Activated CD8-positive, alpha-beta memory T cell treated with anti-CD3 and anti-CD28 coated beads, Interleukin-2, amount 50 U/mL, for 48 hours (primary cell): Measurements from ENCODE around the gene OR2B6.

Experiments
- DNase-seq: peaks from one replicate; pipeline ENCODE4 v3.0.0-alpha.2; 2020

The OR2B6 gene

GRCh38 chr6:28001351-28001750, 44.3 kb downstream of the OR2B6 start:
- DNase-seq = no peak

- no peak for DNase-seq
Measured at GRCh38 chr6:28001751-28002150, 44.7 kb downstream of the OR2B6 start.

GRCh38 chr6:28002161-28002560, 45.1 kb downstream of the OR2B6 start:
- no peak for DNase-seq

DNA sequence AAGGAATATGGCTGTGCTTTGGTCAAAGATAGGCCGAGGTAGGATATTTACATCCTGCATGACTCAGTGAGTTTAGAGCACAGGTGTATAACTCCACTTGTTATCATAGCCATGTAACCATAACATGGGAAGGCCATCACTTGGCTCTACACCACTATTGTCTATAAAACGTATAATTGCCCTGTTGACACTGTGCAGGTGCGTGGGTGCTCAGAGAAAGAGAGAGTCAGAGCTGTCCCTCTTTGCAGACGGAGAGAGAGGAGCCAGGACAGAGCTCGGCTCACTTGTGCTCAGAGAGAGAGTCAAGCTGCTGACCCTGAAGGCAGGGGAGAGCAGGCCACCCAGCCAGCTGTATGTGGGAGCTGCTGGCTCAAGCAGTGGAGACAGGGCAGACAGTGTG, 46.0 kb downstream of the OR2B6 start:
- no peak for DNase-seq

DNA sequence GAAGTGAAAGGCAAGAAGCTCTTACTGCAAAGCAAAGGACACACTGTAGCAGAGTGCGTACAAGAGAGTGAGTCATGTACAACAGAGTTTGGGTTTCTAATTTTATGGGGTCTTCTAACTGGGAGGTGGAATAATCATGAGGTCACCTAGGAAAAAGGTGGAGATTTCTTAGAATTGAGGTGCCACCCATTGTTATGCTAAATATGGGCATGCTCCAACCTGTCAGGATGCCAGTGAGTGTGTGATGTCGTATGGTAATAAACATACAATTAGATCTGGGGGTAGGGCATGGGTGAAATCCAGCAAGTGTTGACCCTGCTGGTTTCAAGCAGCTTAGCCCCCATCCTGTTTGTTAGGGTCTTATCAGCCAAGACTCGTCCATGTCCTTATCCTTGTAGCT, 46.6 kb downstream of the OR2B6 start:
- no peak for DNase-seq

GRCh38 chr6:28004350-28005151, 47.5 kb downstream of the OR2B6 start:
- no peak for DNase-seq

DNA sequence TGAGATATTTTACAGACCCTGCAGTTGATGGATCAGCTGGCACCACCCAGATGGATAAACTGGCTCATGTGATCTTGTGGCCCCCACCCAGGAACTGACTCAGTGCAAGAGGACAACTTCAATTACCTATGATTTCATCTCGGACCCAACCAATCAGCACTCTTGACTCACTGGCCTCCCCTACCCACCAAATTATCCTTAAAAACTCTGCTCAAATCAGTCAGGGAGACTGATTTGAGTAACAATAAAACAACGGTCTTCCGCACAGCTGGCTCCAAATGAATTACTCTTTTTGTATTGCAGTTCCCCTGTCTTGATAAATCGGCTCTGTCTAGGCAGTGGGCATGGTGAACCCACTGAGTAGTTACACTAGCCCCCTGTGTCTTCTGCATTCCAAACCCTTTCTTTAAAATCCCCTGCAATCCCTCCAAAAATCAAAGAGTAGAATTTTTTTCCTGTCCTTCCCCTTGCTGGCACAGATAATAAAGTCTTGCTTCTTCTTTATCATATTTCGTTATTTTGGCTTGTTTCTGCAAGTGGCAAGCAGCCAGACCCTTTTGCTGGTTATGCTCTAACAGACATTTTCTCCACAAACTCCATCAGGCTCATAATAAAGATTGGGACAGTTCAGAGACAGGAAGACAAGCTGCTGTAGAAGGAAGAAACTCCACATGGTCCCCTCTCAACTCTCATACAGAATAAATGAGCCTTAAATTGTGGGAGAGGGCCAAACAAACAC, 48.3 kb downstream of the OR2B6 start:
- no peak for DNase-seq

DNA sequence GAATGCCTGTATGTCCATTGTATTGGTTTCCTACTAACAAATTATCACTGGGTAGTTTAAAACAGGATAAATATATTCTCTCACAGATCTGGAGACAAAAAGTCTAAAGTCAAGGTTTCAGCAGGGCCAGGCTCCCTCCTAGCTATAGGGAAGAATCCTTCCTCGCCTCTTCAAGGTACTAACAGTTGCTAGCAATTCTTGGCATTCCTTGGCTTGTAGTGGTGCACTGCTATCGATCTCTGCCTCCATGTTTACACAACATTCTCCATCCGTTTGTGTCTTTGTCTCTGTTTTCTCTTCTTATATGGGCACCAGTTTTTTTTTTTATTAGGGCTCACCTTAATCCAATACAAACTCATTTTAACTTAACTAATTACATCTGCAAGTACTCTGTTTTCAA, 48.9 kb downstream of the OR2B6 start:
- DNase-seq = no peak
